Liver (tissue), 9 donors: ENCODE results near the gene SARDH. TPM values are rescaled to one million over a fixed set of nuclear protein-coding genes. Genes with fewer than 3 reads are reported as not detected.

Source experiments
- DNase-seq: peaks from one replicate; pipeline ENCODE4 v3.0.0-alpha.2; 2017; ENCODE audit warnings: low spot score
- H3K27ac ChIP-seq, 2 donors: one replicate each; pipeline ENCODE4 v1.7.0; 2013; ENCODE audit warnings: inconsistent platforms in 2 of 2, low read length in 2 of 2, control low read depth in 1 of 2, low read depth in 1 of 2, mild to moderate bottlenecking in 1 of 2
- H3K27me3 ChIP-seq, 4 donors: one replicate each; pipeline versions ENCODE4 v1.6.1 to v1.7.0; 2013; ENCODE audit warnings: low read length in 3 of 4, inconsistent platforms in 1 of 4, mild to moderate bottlenecking in 1 of 4, moderate library complexity in 1 of 4; ENCODE audit not compliant: control insufficient read depth in 4 of 4, insufficient read depth in 4 of 4
- H3K36me3 ChIP-seq, 4 donors: one replicate each; pipeline versions ENCODE4 v1.6.1 to v1.7.0; 2013; ENCODE audit warnings: low read length in 3 of 4, mild to moderate bottlenecking in 3 of 4, low read depth in 1 of 4, moderate library complexity in 1 of 4; ENCODE audit not compliant: control insufficient read depth in 4 of 4, insufficient read depth in 3 of 4
- H3K4me1 ChIP-seq, 4 donors: one replicate each; pipeline versions ENCODE4 v1.6.1 to v1.7.0; 2013; ENCODE audit warnings: low read length in 3 of 4, mild to moderate bottlenecking in 3 of 4, moderate library complexity in 1 of 4; ENCODE audit not compliant: control insufficient read depth in 4 of 4, insufficient read depth in 4 of 4
- H3K4me3 ChIP-seq, 3 donors: one replicate each; pipeline versions ENCODE4 v1.6.1 to v1.7.0; 2013; ENCODE audit warnings: low read length in 3 of 3, control low read depth in 1 of 3, low read depth in 1 of 3, mild to moderate bottlenecking in 1 of 3
- H3K9ac ChIP-seq, 2 donors: one replicate each; pipeline ENCODE4 v1.7.0; 2013; ENCODE audit warnings: low read length in 2 of 2, mild to moderate bottlenecking in 2 of 2, moderate library complexity in 2 of 2, control low read depth in 1 of 2, low read depth in 1 of 2
- H3K9me3 ChIP-seq, 4 donors: one replicate each; pipeline versions ENCODE4 v1.6.1 to v1.7.0; 2013; ENCODE audit warnings: low read length in 3 of 4; ENCODE audit not compliant: control insufficient read depth in 4 of 4
- ATF3 ChIP-seq: IDR thresholded peaks from 2 replicates; pipeline ENCODE4 v1.6.1; 2016; ENCODE audit warnings: antibody characterized with exemption
- CTCF ChIP-seq: fragments of 150-350 bp; IDR thresholded peaks from 2 replicates; pipeline ENCODE4 v1.5.1; 2017; ENCODE audit warnings: improper control_type of control experiment, low read depth, low read length; ENCODE audit not compliant: missing input control
- EGR1 ChIP-seq, 2 donors: IDR thresholded peaks; 2 replicates each; pipeline ENCODE4 v1.6.1; 2016 to 2018; ENCODE audit warnings: antibody characterized with exemption in 2 of 2, low read depth in 2 of 2
- FOXA1 ChIP-seq: IDR thresholded peaks from 2 replicates; pipeline ENCODE4 v1.6.1; 2016; ENCODE audit warnings: antibody characterized with exemption
- FOXA2 ChIP-seq: IDR thresholded peaks from 2 replicates; pipeline ENCODE4 v1.6.1; 2016; ENCODE audit warnings: antibody characterized with exemption
- HNF4A ChIP-seq, 2 donors: conservative IDR thresholded peaks; 2 replicates each; pipeline ENCODE4 v1.6.1; 2016; ENCODE audit warnings: antibody characterized with exemption in 2 of 2, mild to moderate bottlenecking in 2 of 2
- JUND ChIP-seq, 2 donors: IDR thresholded peaks; 2 replicates each; pipeline ENCODE4 v1.6.1; 2016; ENCODE audit warnings: antibody characterized with exemption in 2 of 2
- NR2F2 ChIP-seq: IDR thresholded peaks from 2 replicates; pipeline ENCODE4 v1.6.1; 2016; ENCODE audit warnings: antibody characterized with exemption
- REST ChIP-seq: IDR thresholded peaks from 2 replicates; pipeline ENCODE4 v1.6.1; 2016; ENCODE audit warnings: antibody characterized with exemption, mild to moderate bottlenecking
- RXRA ChIP-seq, 2 donors: IDR thresholded peaks; 2 replicates each; pipeline ENCODE4 v1.6.1; 2017 to 2018; ENCODE audit warnings: antibody characterized with exemption in 2 of 2, mild to moderate bottlenecking in 1 of 2
- TAF1 ChIP-seq: conservative IDR thresholded peaks from 2 replicates; pipeline ENCODE4 v1.6.1; 2016; ENCODE audit warnings: antibody characterized with exemption, mild to moderate bottlenecking
- YY1 ChIP-seq: IDR thresholded peaks from 2 replicates; pipeline ENCODE4 v1.6.1; 2016; ENCODE audit warnings: antibody characterized with exemption, mild to moderate bottlenecking
- ZBTB33 ChIP-seq: IDR thresholded peaks from 2 replicates; pipeline ENCODE4 v1.6.1; 2016; ENCODE audit warnings: antibody characterized with exemption
- WGBS: extraction: QIAGEN DNeasy Blood & Tissue Kit; methylation state at CpG from one replicate; pipeline ENCODE4 v1.1.7; 2013; 5-methylcytosine and 5-hydroxymethylcytosine counted together
- polyA plus RNA-seq, 2 donors: library from polyadenylated mRNA; stranded (reverse) in 1 of 2; unstranded in 1 of 2; fragments of 200-250 nt in 1 of 2; fragments of >200 nt in 1 of 2; fragmentation: Nextera tagmentation in 1 of 2; extraction: Ambion mirVana in 1 of 2; gene quantifications; one replicate each; pipeline versions ENCODE4 v1.2.1 to v1.2.3, GENCODE V29; 2013 to 2015
- total RNA-seq, 2 donors: library from RNA; depleted of rRNA; stranded (reverse); fragments of >200 nt; gene quantifications; one replicate each; pipeline ENCODE4 v1.2.3, GENCODE V29; 2014
- donor health status: healthy.
- donor health status: healthy.
- donor health status: healthy.
- donor health status: healthy.
- donor health status: healthy.

The SARDH gene
- total and polyA plus RNA-seq, 4 donors, result 53.7 to 291 (median 63.4) TPM

- no peaks in the 10 kb centered on the region for H3K9me3 ChIP-seq
- no peak overlapping the region for H3K9ac ChIP-seq
- H3K27ac ChIP-seq, result peak overlapping the region in 1 of 2 donors; percentile 27
- no peak for DNase-seq
- H3K27me3 ChIP-seq, result no peaks in the 10 kb centered on the region
- TF ChIP-seq RXRA (IDR thresholded peaks at IDR 0.05) (no peak), REST (no peak), ZBTB33 (no peak), HNF4A (conservative IDR thresholded peaks at IDR 0.05) (no peak), JUND (IDR thresholded peaks at IDR 0.05) (no peak), FOXA1 (no peak), CTCF (no peak), YY1 (no peak), NR2F2 (no peak)
- H3K4me3 ChIP-seq, result no peak overlapping the region
- peaks cover 9 to 57% (median 17%) of the 10 kb centered on the region in 4 donors for H3K36me3 ChIP-seq
- WGBS, result 85% methylated on average over 24 of the region's 24 CpGs
- peaks cover 0 to 6% (median 1%) of the 10 kb centered on the region in 4 donors for H3K4me1 ChIP-seq
Measured at GRCh38 chr9:133686642-133687575, 51.2 kb downstream of the SARDH start.

GRCh38 chr9:133685653-133686609 is 52.2 kb downstream of the SARDH start:
- WGBS, result 86% methylated on average over 18 of the region's 18 CpGs
- DNase-seq, result no peak
- no peaks in the 10 kb centered on the region for H3K27me3 ChIP-seq

More at GRCh38 chr9:133685653-133686609, 52.2 kb downstream of the SARDH start:
- Histone ChIP-seq H3K9me3 (no peaks in the 10 kb centered on the region), H3K9ac (no peak overlapping the region), H3K36me3 (peaks cover 12 to 53% (median 17%) of the 10 kb centered on the region in 4 donors), H3K4me3 (no peak overlapping the region), H3K27ac (peak overlapping the region in 1 of 2 donors; percentile 27), H3K4me1 (peaks cover 0 to 6% (median 0%) of the 10 kb centered on the region in 4 donors)
- TF ChIP-seq TAF1 (no peak), EGR1 (IDR thresholded peaks at IDR 0.05; ENCODE audit: low read depth in 2 of 2) (no peak), FOXA2 (no peak), ATF3 (no peak), ZBTB33 (no peak), JUND (IDR thresholded peaks at IDR 0.05) (no peak), HNF4A (conservative IDR thresholded peaks at IDR 0.05) (no peak), YY1 (no peak), FOXA1 (no peak), RXRA (IDR thresholded peaks at IDR 0.05) (no peak)
